ENCODE results near the gene NSFL1C.

The NSFL1C gene

DNA sequence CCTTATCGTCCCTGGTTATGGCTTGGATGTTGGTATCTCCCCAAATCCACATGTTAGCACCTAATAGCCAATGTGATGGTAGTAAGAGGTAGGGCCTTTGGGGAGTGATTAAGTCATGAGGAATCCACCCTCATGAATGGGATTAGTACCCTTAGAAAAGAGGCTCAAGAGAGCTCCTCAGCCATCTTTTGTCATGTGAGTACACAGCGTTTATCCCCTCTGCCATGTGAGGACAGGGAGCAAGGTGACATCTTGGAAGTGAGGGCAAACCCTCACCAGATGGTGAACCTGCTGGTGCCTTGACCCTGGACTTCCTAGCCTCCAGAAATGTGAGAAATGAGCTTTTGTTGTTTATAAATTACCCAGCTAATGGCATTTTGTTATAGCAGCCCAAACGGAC is 40.6 kb upstream of the NSFL1C start:
- Histone ChIP-seq H3K79me2 (ENCODE audit: insufficient read depth, low read length) (no peaks in the 10 kb centered on the region), H3K9me2 (replicated peaks; ENCODE audit: insufficient read depth, low read length) (no peaks in the 10 kb centered on the region), H3K27me3 (ENCODE audit: low read length) (no peaks in the 10 kb centered on the region), H4K20me1 (ENCODE audit: low read depth, low read length) (no peaks in the 10 kb centered on the region), H3F3A (ENCODE audit: insufficient read depth) (no peaks in the 10 kb centered on the region), H3K9me3 (ENCODE audit: insufficient read depth, low read length) (no peaks in the 10 kb centered on the region), H3K4me3 (ENCODE audit: insufficient read depth, low read length, poor library complexity, severe bottlenecking) (no peak overlapping the region), H3K4me2 (ENCODE audit: low read depth, low read length, poor library complexity, severe bottlenecking) (no peak overlapping the region), H3K9ac (ENCODE audit: low read length) (no peak overlapping the region), H3K27ac (ENCODE audit: low read depth, low read length) (no peak overlapping the region), H2AFZ (ENCODE audit: low read depth, low read length, severe bottlenecking) (no peak overlapping the region), H3K36me3 (ENCODE audit: low read length) (no peaks in the 10 kb centered on the region)
- TF ChIP-seq EZH2phosphoT487 (conservative IDR thresholded peaks at IDR 0.05; ENCODE audit: low read length) = no peak
- TF ChIP-seq, protein P1, sequence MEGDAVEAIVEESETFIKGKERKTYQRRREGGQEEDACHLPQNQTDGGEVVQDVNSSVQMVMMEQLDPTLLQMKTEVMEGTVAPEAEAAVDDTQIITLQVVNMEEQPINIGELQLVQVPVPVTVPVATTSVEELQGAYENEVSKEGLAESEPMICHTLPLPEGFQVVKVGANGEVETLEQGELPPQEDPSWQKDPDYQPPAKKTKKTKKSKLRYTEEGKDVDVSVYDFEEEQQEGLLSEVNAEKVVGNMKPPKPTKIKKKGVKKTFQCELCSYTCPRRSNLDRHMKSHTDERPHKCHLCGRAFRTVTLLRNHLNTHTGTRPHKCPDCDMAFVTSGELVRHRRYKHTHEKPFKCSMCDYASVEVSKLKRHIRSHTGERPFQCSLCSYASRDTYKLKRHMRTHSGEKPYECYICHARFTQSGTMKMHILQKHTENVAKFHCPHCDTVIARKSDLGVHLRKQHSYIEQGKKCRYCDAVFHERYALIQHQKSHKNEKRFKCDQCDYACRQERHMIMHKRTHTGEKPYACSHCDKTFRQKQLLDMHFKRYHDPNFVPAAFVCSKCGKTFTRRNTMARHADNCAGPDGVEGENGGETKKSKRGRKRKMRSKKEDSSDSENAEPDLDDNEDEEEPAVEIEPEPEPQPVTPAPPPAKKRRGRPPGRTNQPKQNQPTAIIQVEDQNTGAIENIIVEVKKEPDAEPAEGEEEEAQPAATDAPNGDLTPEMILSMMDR (IDR thresholded peaks at IDR 0.05; ENCODE audit: insufficient read depth, low read length, poor library complexity, severe bottlenecking) = no peak

DNA sequence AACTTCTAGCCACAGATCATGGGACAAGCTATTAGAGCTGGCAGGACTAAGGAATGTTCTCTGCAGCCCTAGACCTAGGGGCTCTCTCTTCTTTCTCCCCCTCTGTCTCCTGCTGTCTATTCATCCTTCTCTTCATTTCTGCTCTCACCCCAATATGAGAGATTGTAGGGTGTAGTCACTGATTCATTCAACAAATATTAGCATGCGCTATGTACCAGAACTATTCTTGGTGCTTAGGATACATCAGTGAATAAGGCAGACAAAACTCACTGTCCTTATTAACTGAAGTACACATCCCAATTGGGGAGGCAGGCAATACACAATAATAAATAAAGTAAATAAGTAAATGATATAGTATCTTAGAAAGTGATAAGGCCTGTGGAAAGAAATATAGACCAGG is 39.2 kb upstream of the NSFL1C start:
- Histone ChIP-seq H3K27ac (ENCODE audit: low read depth, low read length) (no peak overlapping the region), H3K36me3 (ENCODE audit: low read length) (no peaks in the 10 kb centered on the region), H4K20me1 (ENCODE audit: low read depth, low read length) (no peaks in the 10 kb centered on the region), H3K79me2 (ENCODE audit: insufficient read depth, low read length) (no peaks in the 10 kb centered on the region), H3K9me3 (ENCODE audit: insufficient read depth, low read length) (no peaks in the 10 kb centered on the region), H3F3A (ENCODE audit: insufficient read depth) (no peaks in the 10 kb centered on the region), H3K9ac (ENCODE audit: low read length) (no peak overlapping the region), H3K9me2 (replicated peaks; ENCODE audit: insufficient read depth, low read length) (no peaks in the 10 kb centered on the region), H2AFZ (ENCODE audit: low read depth, low read length, severe bottlenecking) (no peak overlapping the region), H3K4me2 (ENCODE audit: low read depth, low read length, poor library complexity, severe bottlenecking) (no peak overlapping the region), H3K27me3 (ENCODE audit: low read length) (no peaks in the 10 kb centered on the region), H3K4me3 (ENCODE audit: insufficient read depth, low read length, poor library complexity, severe bottlenecking) (no peak overlapping the region)
- TF ChIP-seq EZH2phosphoT487 (conservative IDR thresholded peaks at IDR 0.05; ENCODE audit: low read length) = no peak
- TF ChIP-seq, protein P1 (IDR thresholded peaks at IDR 0.05; ENCODE audit: insufficient read depth, low read length, poor library complexity, severe bottlenecking) = no peak

DNA sequence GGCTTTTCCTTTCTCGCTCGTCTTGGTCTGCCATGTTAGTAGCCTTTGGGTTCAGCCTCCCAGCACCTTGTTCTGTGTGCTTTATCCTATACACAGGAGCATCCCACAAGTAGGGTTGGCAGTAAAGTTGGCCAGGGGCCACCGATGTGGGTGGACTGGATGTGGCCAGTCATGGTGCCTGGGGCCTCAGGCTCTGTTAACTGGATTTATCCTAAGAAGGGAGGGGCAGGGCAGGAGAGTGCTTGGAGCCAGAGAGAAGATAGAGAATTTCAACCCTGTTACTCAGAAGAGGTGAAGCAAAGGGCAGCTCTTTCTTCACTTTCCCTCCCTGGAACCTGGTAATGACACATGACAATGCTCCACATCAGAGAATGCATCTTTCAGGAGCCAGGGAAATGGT is 38.7 kb upstream of the NSFL1C start:
- no peaks in the 10 kb centered on the region for H3F3A ChIP-seq (ENCODE audit: insufficient read depth)

More for the DNA sequence above, 38.7 kb upstream of the NSFL1C start:
- H3K27me3 ChIP-seq (ENCODE audit: low read length) = no peaks in the 10 kb centered on the region
- H3K4me2 ChIP-seq (ENCODE audit: low read depth, low read length, poor library complexity, severe bottlenecking) = no peak overlapping the region
- TF ChIP-seq, protein P1 (IDR thresholded peaks at IDR 0.05; ENCODE audit: insufficient read depth, low read length, poor library complexity, severe bottlenecking) = no peak
- no peak for TF ChIP-seq EZH2phosphoT487 (conservative IDR thresholded peaks at IDR 0.05; ENCODE audit: low read length)
- no peak overlapping the region for H3K9ac ChIP-seq (ENCODE audit: low read length)
- no peaks in the 10 kb centered on the region for H3K79me2 ChIP-seq (ENCODE audit: insufficient read depth, low read length)
- H3K27ac ChIP-seq (ENCODE audit: low read depth, low read length) = no peak overlapping the region
- H2AFZ ChIP-seq (ENCODE audit: low read depth, low read length, severe bottlenecking) = no peak overlapping the region
- no peaks in the 10 kb centered on the region for H4K20me1 ChIP-seq (ENCODE audit: low read depth, low read length)
- H3K9me3 ChIP-seq (ENCODE audit: insufficient read depth, low read length) = no peaks in the 10 kb centered on the region
- no peak overlapping the region for H3K4me3 ChIP-seq (ENCODE audit: insufficient read depth, low read length, poor library complexity, severe bottlenecking)
- no peaks in the 10 kb centered on the region for H3K36me3 ChIP-seq (ENCODE audit: low read length)
- no peaks in the 10 kb centered on the region for H3K9me2 ChIP-seq (replicated peaks; ENCODE audit: insufficient read depth, low read length)

Measured in SU-DHL-6 (cell line).